ENCODE measurements around the gene THEM4.

GRCh38 chr1:151839457-151840403 lies 69.6 kb downstream of the THEM4 start, which contains the start of gene C2CD4D:
- TF ChIP-seq POLR2AphosphoS5 (IDR thresholded peaks at IDR 0.05) = peak; percentile 55 to 91 (median 56)
- TF ChIP-seq, protein P1, sequence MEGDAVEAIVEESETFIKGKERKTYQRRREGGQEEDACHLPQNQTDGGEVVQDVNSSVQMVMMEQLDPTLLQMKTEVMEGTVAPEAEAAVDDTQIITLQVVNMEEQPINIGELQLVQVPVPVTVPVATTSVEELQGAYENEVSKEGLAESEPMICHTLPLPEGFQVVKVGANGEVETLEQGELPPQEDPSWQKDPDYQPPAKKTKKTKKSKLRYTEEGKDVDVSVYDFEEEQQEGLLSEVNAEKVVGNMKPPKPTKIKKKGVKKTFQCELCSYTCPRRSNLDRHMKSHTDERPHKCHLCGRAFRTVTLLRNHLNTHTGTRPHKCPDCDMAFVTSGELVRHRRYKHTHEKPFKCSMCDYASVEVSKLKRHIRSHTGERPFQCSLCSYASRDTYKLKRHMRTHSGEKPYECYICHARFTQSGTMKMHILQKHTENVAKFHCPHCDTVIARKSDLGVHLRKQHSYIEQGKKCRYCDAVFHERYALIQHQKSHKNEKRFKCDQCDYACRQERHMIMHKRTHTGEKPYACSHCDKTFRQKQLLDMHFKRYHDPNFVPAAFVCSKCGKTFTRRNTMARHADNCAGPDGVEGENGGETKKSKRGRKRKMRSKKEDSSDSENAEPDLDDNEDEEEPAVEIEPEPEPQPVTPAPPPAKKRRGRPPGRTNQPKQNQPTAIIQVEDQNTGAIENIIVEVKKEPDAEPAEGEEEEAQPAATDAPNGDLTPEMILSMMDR (IDR thresholded peaks at IDR 0.05) = peak in 2 of 3 donors; percentile 25 to 42

Measured in breast epithelium (tissue), 3 donors.